ENCODE measurements around the gene PCDH19.
"Not testable (repeated sequence)": the region's sequence is repeated elsewhere in the genome, so short reads cannot be mapped to it uniquely, and the experiment has no call there.

DNA sequence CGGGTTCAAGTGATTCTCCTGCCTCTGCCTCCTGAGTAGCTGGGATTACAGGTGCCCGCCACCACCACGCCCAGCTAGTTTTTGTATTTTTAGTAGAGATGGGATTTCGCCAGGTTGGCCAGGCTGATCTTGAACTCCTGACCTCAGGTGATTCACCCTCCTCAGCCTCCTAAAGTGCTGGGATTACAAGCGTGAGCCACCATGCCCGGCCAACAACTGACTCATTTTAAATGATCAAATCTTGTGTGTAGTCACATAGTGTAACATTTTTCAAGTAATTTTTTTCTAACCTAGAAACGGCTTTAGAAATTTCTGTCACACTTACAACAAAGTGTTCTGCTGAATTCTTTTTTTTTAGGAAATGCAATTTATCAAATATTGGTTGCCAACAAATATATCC, 31.2 kb upstream of the PCDH19 start:
- not testable (repeated sequence) for TF ChIP-seq CTCF, POLR2A, EP300 (IDR thresholded peaks at IDR 0.05)
